Gastrocnemius medialis (tissue), 4 donors: ENCODE measurements around the gene MLF1.

ENCODE experiments used
- CTCF ChIP-seq, 5 experiments: fragments of 450-650 bp in 3 of 5; fragments of 200-600 bp in 2 of 5; sonication (generic) in 2 of 5; IDR thresholded peaks in 4 of 5; conservative IDR thresholded peaks in 1 of 5; 1 replicate in 4 of 5; 2 replicates in 1 of 5; pipeline ENCODE4 v1.5.1; 2016 to 2019; ENCODE audit warnings: antibody characterized with exemption in 5 of 5, mild to moderate bottlenecking in 3 of 5, moderate library complexity in 3 of 5
- POLR2A ChIP-seq, 2 donors: fragments of 450-650 bp; IDR thresholded peaks; one replicate each; pipeline ENCODE4 v1.6.1; 2017; ENCODE audit warnings: antibody characterized with exemption in 2 of 2, mild to moderate bottlenecking in 2 of 2, moderate library complexity in 2 of 2

GRCh38 chr3:158569794-158570193 is 1.2 kb upstream of the MLF1 start:
- TF ChIP-seq CTCF (IDR thresholded peaks at IDR 0.05 in 4 of 5, conservative IDR thresholded peaks at IDR 0.05 in 1 of 5) (no peak), POLR2A (IDR thresholded peaks at IDR 0.05) (no peak)
